Liver (tissue), 3 donors: ENCODE measurements around the gene GBGT1.

Source experiments
- RAD21 ChIP-seq, 2 donors: IDR thresholded peaks; 2 replicates each; pipeline ENCODE4 v1.6.1; 2016; ENCODE audit warnings: antibody characterized with exemption in 2 of 2, mild to moderate bottlenecking in 2 of 2
- TF ChIP-seq, protein P1 (sequence below): fragments of 150-350 bp; IDR thresholded peaks from 2 replicates; pipeline ENCODE4 v1.5.1; 2017; ENCODE audit warnings: improper control_type of control experiment, low read depth, low read length; ENCODE audit not compliant: missing input control
- donor health status: healthy.
- donor health status: healthy.

DNA sequence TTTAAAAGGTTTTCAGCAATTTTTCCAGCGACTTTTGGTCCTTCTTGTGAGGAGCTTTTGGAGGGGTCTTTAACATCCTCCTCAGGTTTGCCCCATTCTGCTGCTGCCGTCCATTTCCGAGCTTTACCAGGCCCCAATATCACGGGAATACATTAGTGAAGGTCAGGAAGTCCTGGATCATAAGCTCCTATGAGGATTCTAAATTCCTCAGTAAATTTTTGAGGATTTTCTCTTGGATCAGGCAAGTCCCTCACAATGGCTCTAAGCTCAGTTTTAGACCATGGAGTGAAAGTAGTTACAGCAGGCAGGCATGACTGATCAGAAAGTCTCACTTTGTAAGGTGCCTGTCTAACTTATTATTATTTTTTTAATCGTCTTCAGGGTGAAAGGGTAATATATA is 17.2 kb upstream of the GBGT1 start:
- TF ChIP-seq, protein P1, sequence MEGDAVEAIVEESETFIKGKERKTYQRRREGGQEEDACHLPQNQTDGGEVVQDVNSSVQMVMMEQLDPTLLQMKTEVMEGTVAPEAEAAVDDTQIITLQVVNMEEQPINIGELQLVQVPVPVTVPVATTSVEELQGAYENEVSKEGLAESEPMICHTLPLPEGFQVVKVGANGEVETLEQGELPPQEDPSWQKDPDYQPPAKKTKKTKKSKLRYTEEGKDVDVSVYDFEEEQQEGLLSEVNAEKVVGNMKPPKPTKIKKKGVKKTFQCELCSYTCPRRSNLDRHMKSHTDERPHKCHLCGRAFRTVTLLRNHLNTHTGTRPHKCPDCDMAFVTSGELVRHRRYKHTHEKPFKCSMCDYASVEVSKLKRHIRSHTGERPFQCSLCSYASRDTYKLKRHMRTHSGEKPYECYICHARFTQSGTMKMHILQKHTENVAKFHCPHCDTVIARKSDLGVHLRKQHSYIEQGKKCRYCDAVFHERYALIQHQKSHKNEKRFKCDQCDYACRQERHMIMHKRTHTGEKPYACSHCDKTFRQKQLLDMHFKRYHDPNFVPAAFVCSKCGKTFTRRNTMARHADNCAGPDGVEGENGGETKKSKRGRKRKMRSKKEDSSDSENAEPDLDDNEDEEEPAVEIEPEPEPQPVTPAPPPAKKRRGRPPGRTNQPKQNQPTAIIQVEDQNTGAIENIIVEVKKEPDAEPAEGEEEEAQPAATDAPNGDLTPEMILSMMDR: no peak
- no peak for TF ChIP-seq RAD21 (IDR thresholded peaks at IDR 0.05)
